GM12873 (cell line): ENCODE results near the gene SLC25A34.

Experiments used
- TF ChIP-seq, protein P1 (sequence below): IDR thresholded peaks from 2 replicates; pipeline ENCODE4 v1.5.1; 2012; ENCODE audit warnings: low read depth, mild to moderate bottlenecking, moderate library complexity, low read length, control low read depth; ENCODE audit not compliant: insufficient read depth; ENCODE audit errors: missing control alignments

The SLC25A34 gene

GRCh38 chr1:15757016-15757543, 21.0 kb downstream of the SLC25A34 start:
- TF ChIP-seq, protein P1, sequence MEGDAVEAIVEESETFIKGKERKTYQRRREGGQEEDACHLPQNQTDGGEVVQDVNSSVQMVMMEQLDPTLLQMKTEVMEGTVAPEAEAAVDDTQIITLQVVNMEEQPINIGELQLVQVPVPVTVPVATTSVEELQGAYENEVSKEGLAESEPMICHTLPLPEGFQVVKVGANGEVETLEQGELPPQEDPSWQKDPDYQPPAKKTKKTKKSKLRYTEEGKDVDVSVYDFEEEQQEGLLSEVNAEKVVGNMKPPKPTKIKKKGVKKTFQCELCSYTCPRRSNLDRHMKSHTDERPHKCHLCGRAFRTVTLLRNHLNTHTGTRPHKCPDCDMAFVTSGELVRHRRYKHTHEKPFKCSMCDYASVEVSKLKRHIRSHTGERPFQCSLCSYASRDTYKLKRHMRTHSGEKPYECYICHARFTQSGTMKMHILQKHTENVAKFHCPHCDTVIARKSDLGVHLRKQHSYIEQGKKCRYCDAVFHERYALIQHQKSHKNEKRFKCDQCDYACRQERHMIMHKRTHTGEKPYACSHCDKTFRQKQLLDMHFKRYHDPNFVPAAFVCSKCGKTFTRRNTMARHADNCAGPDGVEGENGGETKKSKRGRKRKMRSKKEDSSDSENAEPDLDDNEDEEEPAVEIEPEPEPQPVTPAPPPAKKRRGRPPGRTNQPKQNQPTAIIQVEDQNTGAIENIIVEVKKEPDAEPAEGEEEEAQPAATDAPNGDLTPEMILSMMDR: no peak

GRCh38 chr1:15757575-15758342, 21.7 kb downstream of the SLC25A34 start:
- TF ChIP-seq, protein P1: no peak

GRCh38 chr1:15758343-15758931, 22.4 kb downstream of the SLC25A34 start, which contains the start of gene FBLIM1:
Gene FBLIM1, plus strand, starts transcription at chr1:15758795. Its CDS starts 6,189 bp downstream, at chr1:15764984.
- TF ChIP-seq, protein P1: no peak

DNA sequence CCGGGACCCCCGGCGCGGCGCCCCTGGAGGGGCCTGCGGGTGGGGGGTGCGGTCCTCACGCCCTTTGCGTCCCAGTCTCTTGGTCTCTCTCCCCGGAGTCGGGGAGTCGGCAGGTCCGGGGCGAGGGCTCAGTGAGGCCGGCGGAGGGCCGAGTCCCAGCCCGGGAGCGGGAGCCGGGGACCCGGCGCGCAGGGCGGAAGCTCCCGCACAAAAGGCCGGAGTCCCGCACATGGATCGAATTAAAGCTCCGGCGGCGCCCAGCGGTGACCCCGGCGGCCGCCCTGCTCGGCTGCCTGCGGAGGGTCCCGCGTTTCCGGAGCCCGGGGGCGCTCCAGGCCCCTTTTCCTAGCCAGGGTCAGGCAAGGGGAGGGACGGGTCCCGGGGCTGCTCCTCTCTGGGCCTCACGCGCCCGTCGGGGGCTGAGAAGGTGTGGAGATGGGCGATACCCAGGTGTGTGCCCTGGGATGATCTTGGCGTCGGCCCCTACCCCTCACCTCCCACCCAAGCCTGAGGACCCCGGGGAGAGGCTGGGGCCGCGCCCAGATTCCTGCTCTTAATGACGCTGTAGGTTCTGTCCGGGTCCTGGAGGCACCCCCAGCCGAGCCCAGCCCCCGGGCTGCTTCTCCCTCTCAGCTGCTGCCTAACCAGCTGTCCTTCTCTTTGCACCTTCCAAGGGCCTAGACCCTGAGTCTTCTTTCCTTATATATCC, 23.0 kb downstream of the SLC25A34 start:
- TF ChIP-seq, protein P1: no peak

DNA sequence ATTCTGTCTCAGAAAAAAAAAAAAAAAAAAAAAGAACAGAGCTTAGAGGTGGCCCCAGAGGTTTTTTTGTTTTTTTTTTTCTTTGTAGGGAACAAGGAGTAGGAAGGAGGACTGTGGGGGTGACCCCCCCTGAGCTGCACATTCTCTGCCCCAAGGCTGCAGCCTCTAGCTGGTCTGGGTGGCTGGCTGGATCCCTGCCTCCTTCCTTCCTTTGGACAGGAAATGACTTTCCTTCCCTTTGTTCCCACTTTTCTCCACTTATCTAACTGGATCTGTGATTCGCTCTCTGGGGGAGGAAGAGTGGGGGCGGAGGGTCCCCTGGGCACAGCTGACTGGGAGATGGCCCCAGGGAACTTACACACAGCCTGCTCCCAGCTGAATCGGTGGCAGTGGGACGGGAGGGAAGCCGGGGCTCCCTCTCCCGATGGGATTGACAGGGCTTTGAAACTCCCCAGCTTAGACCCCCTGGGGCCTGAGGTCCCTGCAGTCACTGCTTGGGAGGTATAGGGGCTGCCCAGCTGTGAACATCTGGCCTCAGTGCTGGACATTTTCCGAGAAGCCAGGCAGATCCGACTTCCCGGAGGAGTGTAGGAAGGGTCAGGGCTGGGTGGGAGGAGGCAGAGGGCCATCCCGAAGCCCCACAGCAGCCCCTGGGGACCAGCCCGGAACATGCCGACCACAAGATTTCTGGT, 24.6 kb downstream of the SLC25A34 start:
- TF ChIP-seq, protein P1: no peak

DNA sequence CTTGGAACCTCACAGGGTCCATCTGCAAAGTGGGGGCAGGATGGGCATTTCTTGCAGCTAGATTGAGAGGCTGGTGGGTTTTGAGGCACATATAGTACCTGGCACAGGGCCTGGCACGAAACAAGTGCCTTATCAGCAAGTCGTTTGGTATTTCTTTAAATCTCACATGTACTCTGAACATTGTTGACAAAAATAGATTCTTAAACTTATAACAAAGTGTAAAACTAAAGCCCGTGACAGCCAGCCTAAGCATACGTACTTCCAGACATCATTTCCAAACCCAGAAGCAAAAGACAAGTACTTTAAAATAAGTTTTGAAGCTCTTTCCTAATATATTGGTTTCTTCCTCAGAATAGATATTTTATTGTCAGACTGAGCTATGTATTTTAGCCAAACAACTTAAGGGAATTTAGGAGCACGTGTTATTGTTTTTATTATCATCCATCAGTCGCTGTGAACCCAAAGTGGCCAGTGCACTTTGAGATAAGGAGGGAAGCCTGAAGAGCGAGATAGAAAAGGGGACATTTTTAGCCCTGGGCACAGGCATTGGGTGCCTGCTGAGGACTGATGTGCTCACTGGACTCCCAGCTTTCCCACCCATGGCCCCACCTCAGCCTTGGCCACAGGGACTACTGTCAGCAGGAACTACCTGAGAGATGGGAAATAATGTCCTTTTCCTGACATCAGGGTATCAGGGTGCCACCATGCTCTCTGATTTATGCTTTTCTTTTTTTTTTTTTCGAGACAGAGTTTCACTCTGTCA, 25.5 kb downstream of the SLC25A34 start:
- TF ChIP-seq, protein P1: no peak
